ENCODE data around the gene SRPK3. TPM values are rescaled to one million over a fixed set of nuclear protein-coding genes. Genes with fewer than 3 reads are reported as not detected.

The SRPK3 gene
- total RNA-seq, 3 donors from 2014 or later (not counting 1 experiment from before 2014, with no cell fraction given) = not detected

GRCh38 chrX:153771415-153772315 lies 9.2 kb upstream of the SRPK3 start:
- Mint-ChIP-seq H3K9me3 (no peaks in the 10 kb centered on the region), H3K27me3 (ENCODE audit: low read depth in 2 of 2) (no peaks in the 10 kb centered on the region), H3K36me3 (no peaks in the 10 kb centered on the region), H3K27ac (no peak overlapping the region), H3K4me1 (peaks cover 0 to 8% of the 10 kb centered on the region in 2 donors), H3K4me3 (no peak overlapping the region)
- Histone ChIP-seq H3K4me1 (ENCODE audit: control insufficient read depth, insufficient read depth, low read length) (peaks cover 6% of the 10 kb centered on the region), H3K36me3 (ENCODE audit: control insufficient read depth, insufficient read depth, low read length) (no peaks in the 10 kb centered on the region), H3K4me3 (ENCODE audit: low read length) (no peak overlapping the region), H3K27me3 (ENCODE audit: control insufficient read depth, insufficient read depth, low read length) (no peaks in the 10 kb centered on the region), H3K27ac (ENCODE audit: low read length) (no peak overlapping the region), H3K9me3 (ENCODE audit: control insufficient read depth, insufficient read depth, low read length) (no peaks in the 10 kb centered on the region)
- no peak for TF ChIP-seq CTCF (IDR thresholded peaks at IDR 0.05)
- no peak for DNase-seq
- WGBS (ENCODE audit: insufficient coverage) = 89% methylated on average over 37 of the region's 37 CpGs
- ATAC-seq = no peak
- intact Hi-C loops (cut with micrococcal nuclease) = no loop called here

- peaks cover 6% of the 10 kb centered on the region for H3K4me1 ChIP-seq (ENCODE audit: control insufficient read depth, insufficient read depth, low read length)
- no peak for DNase-seq
- H3K4me3 Mint-ChIP-seq = no peak overlapping the region
- no peak overlapping the region for H3K27ac Mint-ChIP-seq
- H3K4me3 ChIP-seq (ENCODE audit: low read length) = no peak overlapping the region
- peaks cover 0 to 5% of the 10 kb centered on the region in 2 donors for H3K4me1 Mint-ChIP-seq
- no peaks in the 10 kb centered on the region for H3K9me3 ChIP-seq (ENCODE audit: control insufficient read depth, insufficient read depth, low read length)
- no peaks in the 10 kb centered on the region for H3K36me3 Mint-ChIP-seq
- H3K9me3 Mint-ChIP-seq = no peaks in the 10 kb centered on the region
- WGBS (ENCODE audit: insufficient coverage) = 77% methylated on average over 17 of the region's 21 CpGs
- no peaks in the 10 kb centered on the region for H3K36me3 ChIP-seq (ENCODE audit: control insufficient read depth, insufficient read depth, low read length)
- no peaks in the 10 kb centered on the region for H3K27me3 ChIP-seq (ENCODE audit: control insufficient read depth, insufficient read depth, low read length)
- H3K27me3 Mint-ChIP-seq (ENCODE audit: low read depth in 2 of 2) = no peaks in the 10 kb centered on the region
- TF ChIP-seq CTCF (IDR thresholded peaks at IDR 0.05) = no peak
- intact Hi-C loops (cut with micrococcal nuclease) = no loop called here
- no peak for ATAC-seq
- no peak overlapping the region for H3K27ac ChIP-seq (ENCODE audit: low read length)
Observed at GRCh38 chrX:153772316-153773217, 8.3 kb upstream of the SRPK3 start.

DNA sequence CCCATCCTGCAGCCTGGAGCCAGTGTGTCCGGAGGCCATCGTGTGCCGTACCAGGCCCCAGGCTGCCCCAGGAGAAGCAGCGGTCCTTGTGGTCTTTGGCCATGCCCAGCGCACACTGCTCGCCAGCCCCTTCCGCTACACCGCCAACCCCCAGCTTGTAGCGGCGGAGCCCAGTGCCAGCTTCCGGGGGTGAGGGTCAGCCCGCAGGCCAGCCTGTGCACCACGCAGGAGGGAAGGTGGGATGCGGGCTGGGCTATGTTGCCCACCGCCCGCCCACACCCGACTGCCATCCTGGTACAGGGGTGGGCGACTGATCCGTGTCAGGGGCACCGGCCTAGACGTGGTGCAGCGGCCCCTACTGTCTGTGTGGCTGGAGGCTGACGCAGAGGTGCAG lies 7.6 kb upstream of the SRPK3 start:
- no peak for DNase-seq
- no peak overlapping the region for H3K27ac ChIP-seq (ENCODE audit: low read length)
- no peak for ATAC-seq
- no peak overlapping the region for H3K4me3 ChIP-seq (ENCODE audit: low read length)
- Mint-ChIP-seq H3K9me3 (no peaks in the 10 kb centered on the region), H3K4me1 (peaks cover 0 to 1% of the 10 kb centered on the region in 2 donors), H3K36me3 (no peaks in the 10 kb centered on the region), H3K27ac (no peak overlapping the region), H3K27me3 (ENCODE audit: low read depth in 2 of 2) (no peaks in the 10 kb centered on the region), H3K4me3 (no peak overlapping the region)
- H3K27me3 ChIP-seq (ENCODE audit: control insufficient read depth, insufficient read depth, low read length) = no peaks in the 10 kb centered on the region
- WGBS (ENCODE audit: insufficient coverage) = 92% methylated on average over 23 of the region's 23 CpGs
- peaks cover under 1% of the 10 kb centered on the region for H3K4me1 ChIP-seq (ENCODE audit: control insufficient read depth, insufficient read depth, low read length)
- H3K36me3 ChIP-seq (ENCODE audit: control insufficient read depth, insufficient read depth, low read length) = no peaks in the 10 kb centered on the region
- no peak for TF ChIP-seq CTCF (IDR thresholded peaks at IDR 0.05)
- H3K9me3 ChIP-seq (ENCODE audit: control insufficient read depth, insufficient read depth, low read length) = no peaks in the 10 kb centered on the region
- intact Hi-C loops (cut with micrococcal nuclease) = no loop called here
